Chondrocyte (in vitro differentiated cells): Measurements from ENCODE around the gene TAS1R3. TPM values are rescaled to one million over a fixed set of nuclear protein-coding genes. Genes with fewer than 3 reads are reported as not detected.

ENCODE experiments used
- DNase-seq: peaks from one replicate; pipeline ENCODE4 v3.0.0; 2021; ENCODE audit warnings: mixed read lengths, low spot score
- H3K27ac Mint-ChIP-seq: one replicate; pipeline ENCODE4 v1.8.0; 2021; ENCODE audit warnings: mild to moderate bottlenecking, moderate library complexity, mixed read lengths; ENCODE audit not compliant: unreplicated experiment
- H3K27me3 Mint-ChIP-seq: 2 replicates; pipeline ENCODE4 v1.8.0; 2021; ENCODE audit warnings: low read depth, mixed read lengths
- H3K36me3 Mint-ChIP-seq: 2 replicates; pipeline ENCODE4 v1.8.0; 2021; ENCODE audit warnings: low read depth, mixed read lengths
- H3K4me1 Mint-ChIP-seq: 2 replicates; pipeline ENCODE4 v1.8.0; 2021; ENCODE audit warnings: low read depth, mild to moderate bottlenecking, mixed read lengths
- H3K4me3 Mint-ChIP-seq: one replicate; pipeline ENCODE4 v1.8.0; 2021; ENCODE audit warnings: mild to moderate bottlenecking, moderate library complexity, mixed read lengths; ENCODE audit not compliant: unreplicated experiment
- H3K9me3 Mint-ChIP-seq: 2 replicates; pipeline ENCODE4 v1.8.0; 2021; ENCODE audit warnings: low read depth, mixed read lengths
- CTCF ChIP-seq: fragments of 200-600 bp; sonication (generic); IDR thresholded peaks from 2 replicates; pipeline ENCODE4 v1.5.0; 2021; ENCODE audit warnings: antibody characterized with exemption, mild to moderate bottlenecking, moderate library complexity
- long read RNA-seq: library from polyadenylated mRNA; stranded (forward); transcript quantifications from one replicate; pipeline ENCODE4 v2.0.0, GENCODE V29; 2021
- total RNA-seq: library from RNA; stranded (reverse); gene quantifications from 3 replicates; pipeline ENCODE4 v1.2.1, GENCODE V29; 2021

Gene TAS1R3
- 0.28 to 0.68 TPM (median 0.37 TPM) in 3 replicates for total RNA-seq
- long read RNA-seq, partial matches to known transcripts, result 0 of 1 reads
- long read RNA-seq, other reads (novel, unspliced or antisense), result 1 of 1 reads

- H3K4me3 Mint-ChIP-seq, result peak within 1 kb of the TSS; percentile 12
- H3K36me3 Mint-ChIP-seq, result no peaks in the 10 kb centered on the region
Measured at GRCh38 chr1:1331068-1331965, at the start of gene TAS1R3. Gene TAS1R3 (plus strand): TSS chr1:1331280. CDS start chr1:1331346, 66 bp downstream.

GRCh38 chr1:1281533-1282321 lies 49.4 kb upstream of the TAS1R3 start:
- TF ChIP-seq CTCF, result no peak
- no peaks in the 10 kb centered on the region for H3K4me1 Mint-ChIP-seq
- no peak for DNase-seq
- no peak overlapping the region for H3K27ac Mint-ChIP-seq
- H3K27me3 Mint-ChIP-seq, result no peaks in the 10 kb centered on the region
- no peak overlapping the region for H3K4me3 Mint-ChIP-seq
- no peaks in the 10 kb centered on the region for H3K36me3 Mint-ChIP-seq
- no peaks in the 10 kb centered on the region for H3K9me3 Mint-ChIP-seq

More at GRCh38 chr1:1331068-1331965, at the start of gene TAS1R3:
- Mint-ChIP-seq H3K27me3 (no peaks in the 10 kb centered on the region), H3K9me3 (no peaks in the 10 kb centered on the region), H3K27ac (peak within 1 kb of the TSS; percentile 77), H3K4me1 (peaks cover 9% of the 10 kb centered on the region)
- TF ChIP-seq CTCF, result no peak
- DNase-seq, result no peak

GRCh38 chr1:1282998-1283397 lies 48.1 kb upstream of the TAS1R3 start:
- no peaks in the 10 kb centered on the region for H3K4me1 Mint-ChIP-seq

GRCh38 chr1:1283821-1284220 lies 47.3 kb upstream of the TAS1R3 start:
- no peaks in the 10 kb centered on the region for H3K36me3 Mint-ChIP-seq
- no peak overlapping the region for H3K27ac Mint-ChIP-seq
- H3K4me3 Mint-ChIP-seq, result no peak overlapping the region
- H3K27me3 Mint-ChIP-seq, result no peaks in the 10 kb centered on the region
- no peaks in the 10 kb centered on the region for H3K4me1 Mint-ChIP-seq
- no peaks in the 10 kb centered on the region for H3K9me3 Mint-ChIP-seq
- DNase-seq, result no peak
- no peak for TF ChIP-seq CTCF

More at GRCh38 chr1:1282998-1283397, 48.1 kb upstream of the TAS1R3 start:
- TF ChIP-seq CTCF, result no peak
- Mint-ChIP-seq H3K36me3 (no peaks in the 10 kb centered on the region), H3K27ac (no peak overlapping the region), H3K4me3 (no peak overlapping the region), H3K27me3 (no peaks in the 10 kb centered on the region), H3K9me3 (no peaks in the 10 kb centered on the region)
- DNase-seq, result no peak
